Activated naive CD4-positive, alpha-beta T cell treated with anti-CD3 and anti-CD28 coated beads, Interleukin-2, amount 50 U/mL, for 24 hours (primary cell): ENCODE results near the gene ROR2.

ENCODE experiments used
- H3K27ac Mint-ChIP-seq: one replicate; pipeline ENCODE4 v1.8.0; 2021; ENCODE audit warnings: mild to moderate bottlenecking, mixed read lengths
- H3K27me3 Mint-ChIP-seq: one replicate; pipeline ENCODE4 v1.8.0; 2021; ENCODE audit warnings: mixed read lengths
- H3K36me3 Mint-ChIP-seq: one replicate; pipeline ENCODE4 v1.8.0; 2021; ENCODE audit warnings: mixed read lengths
- H3K4me1 Mint-ChIP-seq: one replicate; pipeline ENCODE4 v1.8.0; 2021; ENCODE audit warnings: mixed read lengths
- H3K4me3 Mint-ChIP-seq: one replicate; pipeline ENCODE4 v1.8.0; 2021; ENCODE audit warnings: mild to moderate bottlenecking, mixed read lengths
- H3K9me3 Mint-ChIP-seq: one replicate; pipeline ENCODE4 v1.8.0; 2021; ENCODE audit warnings: mixed read lengths

The ROR2 gene

GRCh38 chr9:91786132-91786896, 163.7 kb downstream of the ROR2 start:
- Mint-ChIP-seq H3K4me1 (peaks cover 8% of the 10 kb centered on the region), H3K27ac (no peak overlapping the region), H3K9me3 (peaks cover 5% of the 10 kb centered on the region), H3K4me3 (no peak overlapping the region), H3K36me3 (no peaks in the 10 kb centered on the region), H3K27me3 (peaks cover 12% of the 10 kb centered on the region)

DNA sequence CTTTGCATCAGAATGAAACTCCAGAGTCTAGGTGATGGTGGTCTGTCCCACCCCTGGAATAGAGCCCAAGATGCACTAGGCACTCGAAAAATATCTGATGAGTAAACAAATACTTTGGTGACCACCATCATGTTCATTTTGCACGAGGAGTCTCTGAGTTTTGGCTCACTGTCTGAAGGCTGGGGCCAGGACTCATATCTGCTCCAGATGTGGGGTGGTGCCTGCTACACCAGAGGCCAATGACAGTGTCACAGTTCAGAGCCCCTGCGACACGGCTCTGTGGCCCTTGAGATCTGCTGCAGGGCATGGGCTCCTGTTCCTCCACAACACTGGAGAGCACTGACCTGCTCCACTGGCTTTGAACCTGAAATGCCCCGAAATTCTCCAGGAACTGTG, 164.6 kb downstream of the ROR2 start:
- H3K27ac Mint-ChIP-seq = no peak overlapping the region
- peaks cover 12% of the 10 kb centered on the region for H3K27me3 Mint-ChIP-seq
- peaks cover 8% of the 10 kb centered on the region for H3K4me1 Mint-ChIP-seq
- no peak overlapping the region for H3K4me3 Mint-ChIP-seq
- no peaks in the 10 kb centered on the region for H3K36me3 Mint-ChIP-seq
- peaks cover 5% of the 10 kb centered on the region for H3K9me3 Mint-ChIP-seq

GRCh38 chr9:91784673-91785446, 165.2 kb downstream of the ROR2 start:
- peaks cover 8% of the 10 kb centered on the region for H3K4me1 Mint-ChIP-seq
- no peak overlapping the region for H3K4me3 Mint-ChIP-seq
- H3K27me3 Mint-ChIP-seq = peaks cover 12% of the 10 kb centered on the region
- H3K9me3 Mint-ChIP-seq = peaks cover 5% of the 10 kb centered on the region
- H3K27ac Mint-ChIP-seq = no peak overlapping the region
- no peaks in the 10 kb centered on the region for H3K36me3 Mint-ChIP-seq

- Mint-ChIP-seq H3K36me3 (no peaks in the 10 kb centered on the region), H3K4me1 (peaks cover 8% of the 10 kb centered on the region), H3K4me3 (no peak overlapping the region), H3K27ac (no peak overlapping the region), H3K27me3 (peaks cover 12% of the 10 kb centered on the region), H3K9me3 (peaks cover 5% of the 10 kb centered on the region)
These were observed 166.0 kb downstream of the ROR2 start for GRCh38 chr9:91783876-91784672.

DNA sequence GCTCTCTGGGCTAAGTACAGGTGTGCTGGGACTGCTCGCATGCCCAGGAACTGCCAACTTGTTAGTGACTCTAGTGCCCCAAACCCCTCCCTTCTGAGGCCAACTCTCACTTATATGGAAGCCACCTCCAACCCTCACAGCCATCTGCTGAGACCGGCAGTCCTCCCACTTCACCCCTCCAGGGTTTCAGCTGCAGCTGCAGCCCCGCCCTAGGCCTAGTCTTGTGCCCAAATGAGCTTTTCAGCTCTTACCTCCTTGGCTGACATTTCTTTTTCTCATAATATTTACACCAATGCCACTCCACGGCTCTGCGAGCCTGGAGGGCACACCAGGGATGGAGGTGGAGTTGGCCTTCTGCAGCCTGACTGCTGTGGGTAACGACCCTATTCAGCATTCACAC, 166.6 kb downstream of the ROR2 start:
- Mint-ChIP-seq H3K27me3 (peaks cover 12% of the 10 kb centered on the region), H3K4me1 (peaks cover 8% of the 10 kb centered on the region), H3K4me3 (no peak overlapping the region), H3K36me3 (no peaks in the 10 kb centered on the region), H3K9me3 (peaks cover 5% of the 10 kb centered on the region), H3K27ac (no peak overlapping the region)

DNA sequence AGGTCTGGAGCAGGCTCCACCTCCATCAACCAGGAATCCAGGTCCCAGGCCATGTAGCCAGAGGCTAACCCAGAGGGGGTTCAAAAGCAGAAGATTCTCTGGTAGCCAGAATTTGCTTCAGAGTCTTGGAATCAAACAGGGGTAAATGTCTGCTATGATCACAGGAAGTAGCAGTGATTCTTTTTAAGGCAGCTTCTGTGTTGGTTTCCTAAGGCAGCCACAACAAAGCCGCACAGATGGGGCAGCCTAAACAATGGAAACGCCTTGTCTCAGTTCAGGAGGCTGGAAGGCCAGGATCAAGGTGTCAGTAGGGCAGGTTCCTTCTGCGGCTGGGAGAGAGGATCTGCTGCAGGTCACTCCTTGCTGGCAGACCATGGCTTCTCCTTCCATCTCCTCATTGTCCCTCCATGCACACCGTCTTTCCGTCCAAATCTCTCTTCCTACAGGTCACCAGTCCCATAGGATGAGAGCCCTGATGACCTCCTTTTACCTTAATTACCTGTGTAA, 167.3 kb downstream of the ROR2 start:
- Mint-ChIP-seq H3K9me3 (peaks cover under 1% of the 10 kb centered on the region), H3K4me1 (peaks cover 8% of the 10 kb centered on the region), H3K27me3 (peaks cover 10% of the 10 kb centered on the region), H3K4me3 (no peak overlapping the region), H3K36me3 (no peaks in the 10 kb centered on the region), H3K27ac (no peak overlapping the region)

DNA sequence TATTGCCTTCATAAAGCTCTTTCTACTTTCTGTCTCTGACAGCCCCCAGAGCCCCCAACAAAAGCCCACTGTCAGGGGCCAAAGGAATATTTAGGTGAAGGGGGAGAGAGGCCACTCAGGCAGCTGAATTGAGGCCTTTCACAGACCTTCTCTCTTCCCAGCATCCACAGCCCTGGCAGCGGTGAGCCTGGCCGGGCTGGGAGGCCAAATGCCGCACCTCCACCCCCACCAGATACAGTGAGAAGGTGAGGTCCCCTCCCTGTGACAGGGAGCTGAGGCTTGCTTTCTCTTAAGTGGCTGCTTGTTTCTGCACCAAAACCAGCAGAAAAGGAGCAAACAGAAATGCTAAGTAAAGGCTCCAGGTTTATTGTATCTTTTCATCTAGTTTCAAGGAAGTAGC, 168.1 kb downstream of the ROR2 start:
- Mint-ChIP-seq H3K4me1 (peaks cover 8% of the 10 kb centered on the region), H3K27ac (no peak overlapping the region), H3K9me3 (no peaks in the 10 kb centered on the region), H3K4me3 (no peak overlapping the region), H3K36me3 (no peaks in the 10 kb centered on the region), H3K27me3 (peaks cover 11% of the 10 kb centered on the region)

- H3K27ac Mint-ChIP-seq = no peak overlapping the region
- no peaks in the 10 kb centered on the region for H3K9me3 Mint-ChIP-seq
- peaks cover 13% of the 10 kb centered on the region for H3K27me3 Mint-ChIP-seq
- H3K4me3 Mint-ChIP-seq = no peak overlapping the region
- H3K4me1 Mint-ChIP-seq = peaks cover 8% of the 10 kb centered on the region
- no peaks in the 10 kb centered on the region for H3K36me3 Mint-ChIP-seq
These were observed 168.9 kb downstream of the ROR2 start for GRCh38 chr9:91781116-91781515.

DNA sequence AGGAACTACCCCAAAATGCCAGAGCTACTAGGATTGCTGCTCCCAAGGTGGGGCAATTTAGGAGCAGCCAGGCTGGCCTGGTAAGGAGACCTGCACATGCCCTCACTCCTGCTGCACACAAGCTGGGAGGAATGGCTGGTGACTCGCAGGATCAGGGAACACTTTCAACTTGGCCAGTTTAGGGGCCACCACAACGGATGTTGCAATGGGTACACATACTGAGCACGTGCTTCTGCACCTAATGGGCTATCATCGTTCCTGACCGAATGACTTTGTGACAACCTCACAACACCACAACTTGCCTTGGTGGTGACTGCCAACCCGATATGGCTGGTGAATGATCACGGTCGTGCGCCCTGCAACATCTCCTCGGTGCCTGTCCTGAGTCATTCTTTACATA, 172.0 kb downstream of the ROR2 start:
- Mint-ChIP-seq H3K27me3 (peaks cover 15% of the 10 kb centered on the region), H3K4me1 (peaks cover 8% of the 10 kb centered on the region), H3K4me3 (no peak overlapping the region), H3K36me3 (no peaks in the 10 kb centered on the region), H3K9me3 (no peaks in the 10 kb centered on the region), H3K27ac (no peak overlapping the region)

DNA sequence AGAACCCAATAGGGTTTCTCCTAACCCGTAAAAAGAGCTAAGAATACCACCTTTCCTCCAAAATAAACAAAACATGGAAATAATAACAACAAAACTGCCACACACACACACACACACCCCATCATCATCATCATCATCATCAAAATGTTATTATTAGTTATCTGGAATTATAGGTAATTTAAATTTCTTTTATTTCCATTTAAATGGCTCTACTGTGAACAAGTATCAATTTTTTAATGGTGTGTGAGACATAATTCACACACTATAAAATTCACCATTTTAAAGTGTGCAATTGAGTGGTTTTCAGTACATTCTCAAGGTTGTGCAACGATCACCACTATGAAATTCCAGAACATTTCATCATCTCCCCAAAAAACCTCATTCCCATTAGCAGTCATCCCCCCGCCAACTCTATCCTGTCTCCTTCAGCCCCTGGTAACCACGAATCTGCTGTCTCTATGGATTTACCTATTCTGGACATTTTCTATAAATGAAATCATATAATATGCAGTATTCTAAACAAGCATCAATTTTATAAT, 172.7 kb downstream of the ROR2 start:
- H3K4me3 Mint-ChIP-seq = no peak overlapping the region
- H3K27me3 Mint-ChIP-seq = peaks cover 15% of the 10 kb centered on the region
- peaks cover 3% of the 10 kb centered on the region for H3K4me1 Mint-ChIP-seq
- H3K9me3 Mint-ChIP-seq = no peaks in the 10 kb centered on the region
- no peak overlapping the region for H3K27ac Mint-ChIP-seq
- no peaks in the 10 kb centered on the region for H3K36me3 Mint-ChIP-seq

- Mint-ChIP-seq H3K36me3 (no peaks in the 10 kb centered on the region), H3K4me1 (no peaks in the 10 kb centered on the region), H3K9me3 (no peaks in the 10 kb centered on the region), H3K27ac (no peak overlapping the region), H3K4me3 (no peak overlapping the region), H3K27me3 (peaks cover 15% of the 10 kb centered on the region)
These were observed 173.4 kb downstream of the ROR2 start for GRCh38 chr9:91776409-91777291.

GRCh38 chr9:91775708-91776028, 174.4 kb downstream of the ROR2 start:
- Mint-ChIP-seq H3K4me1 (no peaks in the 10 kb centered on the region), H3K27ac (no peak overlapping the region), H3K36me3 (no peaks in the 10 kb centered on the region), H3K27me3 (peaks cover 15% of the 10 kb centered on the region), H3K4me3 (no peak overlapping the region), H3K9me3 (no peaks in the 10 kb centered on the region)

GRCh38 chr9:91775011-91775707, 174.9 kb downstream of the ROR2 start:
- peaks cover 15% of the 10 kb centered on the region for H3K27me3 Mint-ChIP-seq
- no peaks in the 10 kb centered on the region for H3K4me1 Mint-ChIP-seq
- no peaks in the 10 kb centered on the region for H3K36me3 Mint-ChIP-seq
- H3K9me3 Mint-ChIP-seq = no peaks in the 10 kb centered on the region
- no peak overlapping the region for H3K27ac Mint-ChIP-seq
- no peak overlapping the region for H3K4me3 Mint-ChIP-seq

GRCh38 chr9:91773156-91773555, 176.9 kb downstream of the ROR2 start:
- Mint-ChIP-seq H3K36me3 (no peaks in the 10 kb centered on the region), H3K27ac (no peak overlapping the region), H3K9me3 (no peaks in the 10 kb centered on the region), H3K4me1 (no peaks in the 10 kb centered on the region), H3K4me3 (no peak overlapping the region), H3K27me3 (peaks cover 15% of the 10 kb centered on the region)
